SIG-M5 (cell line): ENCODE data around the gene CTBS.
"Not testable (repeated sequence)": the region's sequence is repeated elsewhere in the genome, so short reads cannot be mapped to it uniquely, and the experiment has no call there.

Experiments
- DNase-seq: peaks from one replicate; lab custom pipeline; 2025; lab: John Stamatoyannopoulos, UW

The CTBS gene

GRCh38 chr1:84573967-84574842, at the start of gene CTBS:
TSS of gene CTBS (minus strand) at chr1:84574440. CDS start at chr1:84574415, 25 bp downstream.
- DNase-seq = peak; percentile 40

GRCh38 chr1:84621553-84621952, 47.3 kb upstream of the CTBS start:
- DNase-seq = no peak

- DNase-seq = no peak
Measured at GRCh38 chr1:84620720-84621313, 46.6 kb upstream of the CTBS start.

DNA sequence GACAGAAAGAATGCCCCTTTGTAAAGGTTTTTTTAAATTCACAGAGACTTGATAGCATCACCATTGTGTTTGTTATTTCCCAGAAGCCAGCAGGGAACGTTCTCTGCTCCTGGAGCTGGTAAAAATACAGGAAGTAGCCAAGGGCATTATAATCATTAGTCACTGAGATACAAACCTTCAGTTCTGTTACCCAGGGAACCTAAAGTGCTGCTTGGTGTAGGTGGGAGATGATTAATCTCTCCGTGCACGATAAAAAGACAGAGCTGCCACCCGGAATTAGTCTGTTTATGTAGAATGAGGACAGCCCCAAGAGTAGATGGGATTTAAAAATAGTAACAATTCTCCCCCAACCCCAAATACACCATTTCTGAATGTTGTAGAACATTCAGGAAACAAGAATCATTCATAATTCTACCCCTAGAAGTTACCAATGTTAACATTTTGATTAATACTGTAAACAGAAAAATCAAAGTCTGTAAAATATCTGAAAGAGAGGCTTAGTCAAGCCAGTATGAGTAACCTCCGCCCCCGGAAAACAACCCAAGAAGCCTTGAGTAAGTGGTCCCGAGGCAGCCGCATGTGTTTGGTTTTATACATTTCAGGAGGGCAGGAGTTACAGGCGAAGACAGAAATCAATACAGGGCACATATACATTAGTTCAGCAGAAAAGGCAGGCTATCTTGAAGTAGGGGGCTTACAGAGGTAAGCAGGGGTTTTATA, 45.3 kb upstream of the CTBS start:
- DNase-seq = no peak

GRCh38 chr1:84617349-84617748, 43.1 kb upstream of the CTBS start:
- DNase-seq = no peak

DNA sequence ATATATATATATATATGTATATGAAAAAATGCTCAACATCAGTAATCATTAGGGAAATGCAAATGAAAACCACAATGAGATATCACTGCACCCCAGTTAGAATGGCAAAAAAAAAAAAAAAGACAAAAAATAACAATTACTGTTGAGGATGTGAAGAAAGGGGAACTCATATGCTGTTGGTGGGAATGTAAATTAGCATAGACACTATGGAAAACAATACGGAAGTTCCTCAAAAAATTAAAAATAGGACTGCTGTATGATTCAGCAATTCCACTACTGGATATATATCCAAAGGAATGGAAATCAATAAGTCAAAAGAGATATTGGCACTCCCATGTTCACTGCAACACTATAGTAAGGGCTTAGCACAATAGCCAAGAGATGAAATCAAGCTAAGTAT, 41.5 kb upstream of the CTBS start:
- no peak for DNase-seq

- no peak for DNase-seq
Measured at GRCh38 chr1:84613887-84614286, 39.6 kb upstream of the CTBS start.

DNA sequence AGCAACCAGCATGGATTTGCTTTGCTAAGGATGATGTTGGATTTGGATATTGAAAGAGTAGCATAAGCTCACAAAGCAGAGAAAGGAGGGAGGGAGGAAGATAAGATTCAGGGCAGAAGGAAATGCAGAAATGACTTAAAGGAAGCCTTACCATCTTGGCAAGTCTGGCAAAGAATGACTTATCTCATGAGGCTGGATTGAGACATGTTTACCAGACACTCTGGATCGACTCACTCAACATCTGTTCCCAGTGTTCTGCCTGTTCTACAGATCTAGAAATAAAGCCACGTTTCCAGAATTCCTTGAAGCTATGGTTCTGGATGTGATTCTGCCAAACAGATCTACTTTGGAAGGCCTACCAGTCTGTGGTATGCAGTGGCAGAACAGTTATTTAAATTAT, 38.8 kb upstream of the CTBS start:
- DNase-seq = no peak

DNA sequence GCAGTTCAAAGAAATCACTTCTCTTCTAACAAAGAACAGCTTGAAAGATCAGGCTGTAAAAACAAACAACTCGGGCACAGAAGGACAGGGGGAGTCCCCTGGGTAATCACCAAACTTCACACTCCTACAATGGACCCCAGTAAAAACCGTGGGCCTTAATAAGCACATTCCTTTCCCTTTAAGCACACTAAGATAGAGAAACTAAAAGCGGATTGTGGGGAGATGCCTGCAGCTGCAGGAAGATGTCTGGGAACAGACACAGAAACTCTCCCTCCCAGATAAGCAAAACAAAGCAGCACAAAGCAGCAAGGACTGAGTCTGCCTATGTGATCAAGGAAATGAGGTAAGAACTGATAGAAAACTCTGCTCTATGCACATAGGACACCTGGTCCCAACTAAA, 37.6 kb upstream of the CTBS start:
- DNase-seq = no peak

- DNase-seq = no peak
Measured at GRCh38 chr1:84611091-84611490, 36.9 kb upstream of the CTBS start.

DNA sequence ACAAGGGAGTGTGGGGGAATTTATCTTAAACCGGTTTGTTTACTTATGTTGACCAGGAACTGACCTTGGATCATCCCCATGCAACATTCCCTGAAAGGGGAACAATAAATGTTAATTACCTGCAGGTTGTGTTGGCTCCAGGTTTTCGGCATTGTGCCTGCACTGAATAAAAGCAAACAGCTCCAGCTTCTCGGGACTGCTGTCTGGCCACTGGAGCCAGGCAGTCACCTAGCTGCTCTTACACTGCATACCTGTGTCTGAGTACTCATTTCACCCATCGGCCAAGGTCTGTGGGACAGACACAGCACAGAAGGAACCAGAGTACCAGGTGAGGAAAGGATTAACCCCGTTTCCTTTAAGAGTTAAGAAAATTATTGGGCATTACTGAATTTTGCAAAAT, 32.7 kb upstream of the CTBS start:
- DNase-seq = no peak

- no peak for DNase-seq
Measured at GRCh38 chr1:84605157-84605556, 30.9 kb upstream of the CTBS start.

GRCh38 chr1:84603941-84604830, 29.9 kb upstream of the CTBS start:
- no peak for DNase-seq

GRCh38 chr1:84603223-84603622, 29.0 kb upstream of the CTBS start:
- DNase-seq = no peak

- DNase-seq = no peak
Measured at GRCh38 chr1:84600796-84601195, 26.6 kb upstream of the CTBS start.

GRCh38 chr1:84598846-84599741, 24.9 kb upstream of the CTBS start:
- DNase-seq = no peak

DNA sequence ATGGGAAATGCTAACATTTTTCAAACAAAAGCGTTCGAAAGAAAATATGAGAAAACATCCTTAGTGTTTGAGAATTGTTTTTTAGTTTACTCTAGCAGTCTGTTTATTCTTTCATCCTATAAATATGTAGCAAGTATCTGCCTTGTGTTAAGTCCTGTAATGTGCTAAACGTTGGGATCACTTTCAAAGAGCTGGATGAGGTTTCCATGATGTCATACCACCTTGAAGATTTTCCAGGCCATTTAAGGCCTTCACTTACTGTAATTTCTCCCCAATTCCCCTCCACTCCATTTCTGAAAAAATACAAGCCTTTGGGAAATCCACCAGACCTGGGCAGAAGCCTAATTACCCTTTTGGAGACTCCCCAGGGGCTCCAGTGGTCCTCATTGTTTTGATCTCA, 24.2 kb upstream of the CTBS start:
- DNase-seq = no peak

DNA sequence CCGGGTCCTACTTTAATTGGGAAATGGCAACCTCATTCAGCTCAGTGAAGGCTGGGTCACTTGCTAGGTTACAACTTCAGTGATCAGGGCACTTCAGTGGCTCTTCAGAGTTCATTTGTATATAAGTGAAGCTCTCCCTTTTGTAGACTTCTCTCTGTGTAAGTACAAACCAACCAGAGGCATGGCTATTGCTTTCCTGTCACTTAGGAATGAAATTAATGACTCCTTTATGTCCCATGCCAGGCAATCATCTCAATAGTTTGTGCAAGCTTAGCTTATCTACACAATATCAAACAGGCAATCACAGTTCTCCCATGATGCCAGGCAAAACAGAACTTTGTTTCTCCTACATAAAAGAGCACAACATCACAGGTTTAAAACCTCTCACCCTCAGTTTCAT, 22.8 kb upstream of the CTBS start:
- no peak for DNase-seq

DNA sequence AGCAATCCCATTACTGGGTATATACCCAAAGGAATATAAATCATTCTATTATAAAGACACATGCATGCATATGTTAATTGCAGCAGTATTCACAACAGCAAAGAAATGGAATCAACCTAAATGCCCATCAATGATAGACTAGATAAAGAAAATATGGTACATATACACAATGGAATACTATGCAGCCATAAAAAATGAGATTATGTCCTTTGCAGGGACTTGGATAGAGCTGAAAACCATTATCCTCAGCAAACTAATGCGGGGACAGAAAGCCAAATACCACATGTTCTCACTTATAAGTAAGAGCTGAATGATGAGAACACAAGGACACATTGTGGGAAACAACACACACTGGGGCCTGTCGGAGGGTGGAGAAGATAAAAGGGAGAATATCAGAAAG, 20.7 kb upstream of the CTBS start:
- DNase-seq = not testable (repeated sequence)

GRCh38 chr1:84587099-84587498, 12.9 kb upstream of the CTBS start:
- DNase-seq = no peak

GRCh38 chr1:84585803-84586202, 11.6 kb upstream of the CTBS start:
- DNase-seq = no peak
